Smooth muscle cell (in vitro differentiated cells): ENCODE results near the gene KCNK18. TPM values are rescaled to one million over a fixed set of nuclear protein-coding genes. Genes with fewer than 3 reads are reported as not detected.

Experiments used
- DNase-seq: peaks from one replicate; lab custom pipeline; 2025; ENCODE audit not compliant: unreplicated experiment; lab: John Stamatoyannopoulos, UW
- H2AFZ ChIP-seq: fragments of 200-600 bp; sonication (generic); 2 replicates; pipeline ENCODE4 v1.6.0; 2016; ENCODE audit warnings: antibody characterized with exemption, low read depth, mild to moderate bottlenecking
- H3F3A ChIP-seq: fragments of 200-600 bp; sonication (generic); 2 replicates; pipeline ENCODE4 v1.6.0; 2017; ENCODE audit warnings: antibody characterized with exemption, low read depth
- H3K27ac ChIP-seq: fragments of 200-600 bp; sonication (generic); 2 replicates; pipeline ENCODE4 v1.5.1; 2016; ENCODE audit warnings: low read depth, mild to moderate bottlenecking
- H3K27me3 ChIP-seq: fragments of 200-600 bp; sonication (generic); 2 replicates; pipeline ENCODE4 v1.6.1; 2016; ENCODE audit warnings: low read depth, mild to moderate bottlenecking
- H3K36me3 ChIP-seq: fragments of 200-600 bp; sonication (generic); 2 replicates; pipeline ENCODE4 v1.5.1; 2016; ENCODE audit warnings: low read depth
- H3K4me1 ChIP-seq: fragments of 200-600 bp; sonication (generic); 2 replicates; pipeline ENCODE4 v1.5.1; 2016; ENCODE audit warnings: low read depth
- H3K4me2 ChIP-seq: fragments of 200-600 bp; sonication (generic); 2 replicates; pipeline ENCODE4 v1.6.0; 2016; ENCODE audit warnings: mild to moderate bottlenecking
- H3K4me3 ChIP-seq: fragments of 200-600 bp; sonication (generic); 2 replicates; pipeline ENCODE4 v1.5.1; 2016; ENCODE audit warnings: mild to moderate bottlenecking
- H3K79me2 ChIP-seq: fragments of 200-600 bp; sonication (generic); 2 replicates; pipeline ENCODE4 v1.6.0; 2016; ENCODE audit warnings: low read depth, mild to moderate bottlenecking
- H3K9ac ChIP-seq: fragments of 200-600 bp; sonication (generic); 2 replicates; pipeline ENCODE4 v1.6.0; 2016; ENCODE audit warnings: low read depth
- H3K9me3 ChIP-seq: fragments of 200-600 bp; sonication (generic); replicated peaks from 2 replicates; pipeline ENCODE4 v1.5.1; 2016; ENCODE audit warnings: low read depth
- H4K20me1 ChIP-seq: fragments of 200-600 bp; sonication (generic); 2 replicates; pipeline ENCODE4 v1.6.0; 2016; ENCODE audit warnings: low read depth
- whole genome bisulfite sequencing: methylation state at CpG from one replicate; pipeline ENCODE4 v1.1.7; 2016; ENCODE audit warnings: low lambda C conversion rate; 5-methylcytosine and 5-hydroxymethylcytosine counted together
- polyA plus RNA-seq: library from polyadenylated mRNA; unstranded; fragments of >200 nt; fragmentation: Nextera tagmentation; extraction: Ambion mirVana; gene quantifications from 2 replicates; pipeline ENCODE4 v1.2.1, GENCODE V29; 2016
- total RNA-seq: library from RNA; depleted of rRNA; stranded (reverse); fragments of >200 nt; gene quantifications from 2 replicates; pipeline ENCODE4 v1.2.3, GENCODE V29; 2014
- TF ChIP-seq, protein P1 (sequence below): fragments of 200-600 bp; sonication (generic); IDR thresholded peaks from 2 replicates; pipeline ENCODE4 v1.5.1; 2017; ENCODE audit warnings: borderline replicate concordance, mild to moderate bottlenecking, antibody characterized with exemption; ENCODE audit not compliant: insufficient read depth, poor library complexity, severe bottlenecking

Gene KCNK18
- total RNA-seq: not detected in 2 replicates
- polyA plus RNA-seq: not detected in 2 replicates

DNA sequence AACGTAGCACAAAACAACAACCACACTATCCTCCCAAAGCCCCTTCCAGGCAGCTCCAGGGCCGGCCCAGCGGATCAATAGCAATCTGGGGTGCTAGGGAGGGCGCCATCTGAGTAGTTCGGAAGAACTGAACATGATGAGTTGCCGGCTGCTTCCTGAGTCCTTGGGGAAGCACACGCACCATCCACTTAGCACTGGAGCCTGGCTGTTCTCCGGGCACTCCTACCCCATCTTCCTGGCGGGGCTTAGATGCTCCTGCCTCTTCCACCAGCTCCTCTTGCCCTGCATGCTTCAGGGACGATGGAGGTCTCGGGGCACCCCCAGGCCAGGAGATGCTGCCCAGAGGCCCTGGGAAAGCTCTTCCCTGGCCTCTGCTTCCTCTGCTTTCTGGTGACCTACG lies at the start of gene KCNK18:
KCNK18 (plus strand) TSS at position 301 of the 400 bp plus-strand sequence; CDS start at position 301, 0 bp downstream.
- 91% methylated on average over 12 of the region's 12 CpGs for WGBS
- no peaks in the 10 kb centered on the region for H3K9me3 ChIP-seq
- H3K4me3 ChIP-seq: no peak within 1 kb of the TSS
- H3K36me3 ChIP-seq: no peaks in the 10 kb centered on the region
- H2AFZ ChIP-seq: no peak within 1 kb of the TSS
- TF ChIP-seq, protein P1, sequence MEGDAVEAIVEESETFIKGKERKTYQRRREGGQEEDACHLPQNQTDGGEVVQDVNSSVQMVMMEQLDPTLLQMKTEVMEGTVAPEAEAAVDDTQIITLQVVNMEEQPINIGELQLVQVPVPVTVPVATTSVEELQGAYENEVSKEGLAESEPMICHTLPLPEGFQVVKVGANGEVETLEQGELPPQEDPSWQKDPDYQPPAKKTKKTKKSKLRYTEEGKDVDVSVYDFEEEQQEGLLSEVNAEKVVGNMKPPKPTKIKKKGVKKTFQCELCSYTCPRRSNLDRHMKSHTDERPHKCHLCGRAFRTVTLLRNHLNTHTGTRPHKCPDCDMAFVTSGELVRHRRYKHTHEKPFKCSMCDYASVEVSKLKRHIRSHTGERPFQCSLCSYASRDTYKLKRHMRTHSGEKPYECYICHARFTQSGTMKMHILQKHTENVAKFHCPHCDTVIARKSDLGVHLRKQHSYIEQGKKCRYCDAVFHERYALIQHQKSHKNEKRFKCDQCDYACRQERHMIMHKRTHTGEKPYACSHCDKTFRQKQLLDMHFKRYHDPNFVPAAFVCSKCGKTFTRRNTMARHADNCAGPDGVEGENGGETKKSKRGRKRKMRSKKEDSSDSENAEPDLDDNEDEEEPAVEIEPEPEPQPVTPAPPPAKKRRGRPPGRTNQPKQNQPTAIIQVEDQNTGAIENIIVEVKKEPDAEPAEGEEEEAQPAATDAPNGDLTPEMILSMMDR: no peak
- H3K4me1 ChIP-seq: peaks cover 4% of the 10 kb centered on the region
- no peaks in the 10 kb centered on the region for H3K27me3 ChIP-seq
- DNase-seq: no peak
- H4K20me1 ChIP-seq: no peaks in the 10 kb centered on the region
- no peak within 1 kb of the TSS for H3K4me2 ChIP-seq
- H3K27ac ChIP-seq: no peak within 1 kb of the TSS
- no peak within 1 kb of the TSS for H3K9ac ChIP-seq
- no peaks in the 10 kb centered on the region for H3K79me2 ChIP-seq
- no peaks in the 10 kb centered on the region for H3F3A ChIP-seq

DNA sequence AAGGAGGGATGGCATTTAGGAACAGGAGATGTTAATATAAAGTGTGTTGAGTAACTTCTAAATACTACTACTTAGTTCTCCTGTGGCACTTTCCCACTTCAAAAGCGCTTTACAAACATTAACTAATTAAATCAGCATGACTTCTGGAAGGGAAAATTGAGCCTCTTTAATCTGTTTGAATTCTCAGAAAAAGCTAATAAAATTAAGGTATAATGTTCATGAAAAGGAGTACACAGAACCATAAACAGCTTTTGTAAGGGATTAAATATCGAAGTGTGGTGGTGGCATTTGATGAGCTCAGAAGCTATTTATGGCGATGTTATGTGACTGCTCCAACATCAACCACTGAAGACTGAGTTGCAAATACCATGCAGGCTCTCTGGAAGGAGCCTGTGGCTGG lies 49.0 kb upstream of the KCNK18 start:
- no peak for DNase-seq

DNA sequence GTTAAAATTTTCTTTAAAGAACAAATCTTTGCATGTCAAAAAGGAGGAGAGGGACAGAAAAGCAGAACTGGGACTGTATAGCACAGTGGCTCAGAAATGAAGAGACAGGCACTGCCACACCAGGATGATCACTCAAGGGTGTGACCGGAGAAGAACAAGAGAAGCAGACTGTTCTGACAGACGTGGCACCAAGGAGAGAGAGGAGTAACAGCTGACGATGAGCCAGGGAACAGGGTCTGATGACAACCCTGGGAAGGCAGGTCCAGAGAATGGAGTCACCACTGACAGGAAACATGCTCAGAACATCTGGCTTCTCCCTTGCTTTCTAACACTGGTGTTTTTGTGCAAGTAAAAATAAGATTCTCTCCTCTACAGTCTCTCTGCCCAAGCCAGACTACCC lies 44.6 kb upstream of the KCNK18 start:
- H3K4me1 ChIP-seq: no peaks in the 10 kb centered on the region
- H3K9ac ChIP-seq: no peak overlapping the region
- WGBS: 46% methylated on average over 3 of the region's 3 CpGs
- H3K79me2 ChIP-seq: no peaks in the 10 kb centered on the region
- no peak overlapping the region for H2AFZ ChIP-seq
- H3K9me3 ChIP-seq: no peaks in the 10 kb centered on the region
- H3F3A ChIP-seq: no peaks in the 10 kb centered on the region
- H3K4me2 ChIP-seq: no peak overlapping the region
- H3K27me3 ChIP-seq: peaks cover 82% of the 10 kb centered on the region
- no peaks in the 10 kb centered on the region for H4K20me1 ChIP-seq
- no peak overlapping the region for H3K27ac ChIP-seq
- DNase-seq: no peak
- H3K4me3 ChIP-seq: no peak overlapping the region
- TF ChIP-seq, protein P1: no peak
- H3K36me3 ChIP-seq: no peaks in the 10 kb centered on the region

More for the DNA sequence above, 49.0 kb upstream of the KCNK18 start:
- no peak overlapping the region for H2AFZ ChIP-seq
- H3K9me3 ChIP-seq: no peaks in the 10 kb centered on the region
- H4K20me1 ChIP-seq: no peaks in the 10 kb centered on the region
- H3K4me3 ChIP-seq: no peak overlapping the region
- no peaks in the 10 kb centered on the region for H3K79me2 ChIP-seq
- peaks cover 75% of the 10 kb centered on the region for H3K27me3 ChIP-seq
- TF ChIP-seq, protein P1: no peak
- H3K4me1 ChIP-seq: no peaks in the 10 kb centered on the region
- no peaks in the 10 kb centered on the region for H3F3A ChIP-seq
- no peak overlapping the region for H3K9ac ChIP-seq
- 74% methylated on average over 3 of the region's 3 CpGs for WGBS
- H3K27ac ChIP-seq: no peak overlapping the region
- no peaks in the 10 kb centered on the region for H3K36me3 ChIP-seq
- H3K4me2 ChIP-seq: no peak overlapping the region

DNA sequence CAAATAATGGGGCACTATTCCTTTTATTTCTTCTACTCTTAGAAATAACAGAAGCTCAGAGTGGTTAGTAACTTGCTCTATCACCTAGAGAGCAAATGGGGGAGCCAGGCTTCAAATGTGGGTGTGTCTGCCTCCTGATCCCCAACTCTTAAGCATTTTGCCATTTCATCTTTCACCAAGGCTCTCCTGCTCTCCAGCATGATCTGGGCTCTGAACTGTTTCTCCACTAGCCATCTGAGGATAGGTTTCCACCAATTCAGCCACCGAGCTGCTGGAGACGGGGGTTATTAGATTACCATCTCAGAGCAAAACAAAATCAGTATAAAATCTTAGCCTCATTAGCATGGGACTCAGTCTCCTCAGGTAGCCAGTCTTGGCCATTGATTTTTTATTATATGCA lies 39.0 kb upstream of the KCNK18 start:
- Histone ChIP-seq H3K9ac (no peak overlapping the region), H3K79me2 (no peaks in the 10 kb centered on the region), H3K27me3 (peaks cover 100% of the 10 kb centered on the region), H3K4me1 (peaks cover 19% of the 10 kb centered on the region), H3K4me2 (no peak overlapping the region), H3K27ac (no peak overlapping the region), H4K20me1 (no peaks in the 10 kb centered on the region), H3K9me3 (no peaks in the 10 kb centered on the region), H3K36me3 (no peaks in the 10 kb centered on the region), H3K4me3 (no peak overlapping the region), H3F3A (no peaks in the 10 kb centered on the region), H2AFZ (no peak overlapping the region)
- no peak for DNase-seq
- WGBS: 19% methylated on average over 2 of the region's 2 CpGs
- TF ChIP-seq, protein P1: no peak
